Kidney epithelial cell (primary cell): ENCODE measurements around the gene NUP188. TPM values are rescaled to one million over a fixed set of nuclear protein-coding genes. Genes with fewer than 3 reads are reported as not detected.

Source experiments
- DNase-seq: peaks from one replicate; pipeline ENCODE4 v3.0.0-alpha.2; 2010; ENCODE audit warnings: low read depth
- H3K27me3 ChIP-seq: 2 replicates; pipeline ENCODE4 v1.6.0; 2011; ENCODE audit warnings: low read length; ENCODE audit not compliant: control insufficient read depth, insufficient read depth
- H3K36me3 ChIP-seq: 2 replicates; pipeline ENCODE4 v1.5.1; 2011; ENCODE audit warnings: low read length; ENCODE audit not compliant: control insufficient read depth, insufficient read depth
- H3K4me3 ChIP-seq: 2 replicates; pipeline ENCODE4 v1.5.1; 2011; ENCODE audit warnings: low read depth, mild to moderate bottlenecking, control low read depth, low read length
- total RNA-seq: library from RNA; depleted of rRNA; stranded (reverse); fragments of >200 nt; gene quantifications from 2 replicates; pipeline ENCODE4 v1.2.3, GENCODE V29; 2015
- TF ChIP-seq, protein P1 (sequence below): IDR thresholded peaks from 2 replicates; pipeline ENCODE4 v1.5.1; 2011; ENCODE audit warnings: mild to moderate bottlenecking, moderate library complexity, low read length, control low read depth, inconsistent platforms; ENCODE audit not compliant: insufficient read depth, poor library complexity, severe bottlenecking

The NUP188 gene
- total RNA-seq, 1 donor from 2014 or later = 35.5 TPM

DNA sequence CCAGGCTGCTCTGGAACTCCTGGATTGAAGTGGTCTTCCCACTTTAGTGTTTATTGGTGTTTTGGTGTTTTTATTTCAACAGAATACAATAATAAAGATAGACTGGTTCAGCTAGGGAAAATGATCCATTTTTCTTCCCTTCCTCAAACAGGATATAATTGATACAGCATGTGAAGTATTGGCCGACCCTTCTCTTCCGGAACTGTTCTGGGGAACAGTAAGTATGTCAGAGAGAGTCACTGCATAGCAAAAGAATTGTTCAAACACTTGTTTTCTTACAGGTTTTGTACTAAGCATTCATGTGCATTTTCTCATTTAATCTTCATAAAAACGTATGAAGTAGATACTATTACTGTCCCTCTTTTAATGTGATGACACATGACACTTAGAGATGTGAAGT, 31.6 kb downstream of the NUP188 start:
- no peak for DNase-seq
- no peaks in the 10 kb centered on the region for H3K27me3 ChIP-seq
- peaks cover 1% of the 10 kb centered on the region for H3K36me3 ChIP-seq
- TF ChIP-seq, protein P1, sequence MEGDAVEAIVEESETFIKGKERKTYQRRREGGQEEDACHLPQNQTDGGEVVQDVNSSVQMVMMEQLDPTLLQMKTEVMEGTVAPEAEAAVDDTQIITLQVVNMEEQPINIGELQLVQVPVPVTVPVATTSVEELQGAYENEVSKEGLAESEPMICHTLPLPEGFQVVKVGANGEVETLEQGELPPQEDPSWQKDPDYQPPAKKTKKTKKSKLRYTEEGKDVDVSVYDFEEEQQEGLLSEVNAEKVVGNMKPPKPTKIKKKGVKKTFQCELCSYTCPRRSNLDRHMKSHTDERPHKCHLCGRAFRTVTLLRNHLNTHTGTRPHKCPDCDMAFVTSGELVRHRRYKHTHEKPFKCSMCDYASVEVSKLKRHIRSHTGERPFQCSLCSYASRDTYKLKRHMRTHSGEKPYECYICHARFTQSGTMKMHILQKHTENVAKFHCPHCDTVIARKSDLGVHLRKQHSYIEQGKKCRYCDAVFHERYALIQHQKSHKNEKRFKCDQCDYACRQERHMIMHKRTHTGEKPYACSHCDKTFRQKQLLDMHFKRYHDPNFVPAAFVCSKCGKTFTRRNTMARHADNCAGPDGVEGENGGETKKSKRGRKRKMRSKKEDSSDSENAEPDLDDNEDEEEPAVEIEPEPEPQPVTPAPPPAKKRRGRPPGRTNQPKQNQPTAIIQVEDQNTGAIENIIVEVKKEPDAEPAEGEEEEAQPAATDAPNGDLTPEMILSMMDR = no peak
- H3K4me3 ChIP-seq = no peak overlapping the region

- no peak for DNase-seq
- no peaks in the 10 kb centered on the region for H3K27me3 ChIP-seq
- peaks cover 7% of the 10 kb centered on the region for H3K36me3 ChIP-seq
- no peak overlapping the region for H3K4me3 ChIP-seq
- TF ChIP-seq, protein P1 = no peak
These were observed 36.0 kb downstream of the NUP188 start for GRCh38 chr9:128983536-128983935.

DNA sequence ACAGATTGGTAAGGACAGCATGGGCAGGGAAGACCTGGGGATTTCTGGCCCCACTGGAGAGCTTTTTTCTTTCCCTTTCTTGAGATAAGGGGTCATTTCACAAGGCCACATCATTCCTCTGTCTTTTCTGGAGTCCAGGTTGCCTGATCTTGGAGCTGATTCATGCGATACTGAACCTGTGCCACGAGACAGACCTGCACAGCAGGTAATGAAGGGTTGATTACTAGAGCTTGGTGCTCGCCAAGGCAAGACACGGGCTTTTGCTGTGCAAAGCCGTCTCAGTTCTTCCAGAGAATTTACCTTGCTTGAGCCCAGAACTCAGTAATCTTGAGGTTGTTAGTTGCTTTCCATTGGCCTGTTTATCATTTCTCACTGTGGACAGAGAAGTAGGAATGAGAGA, 39.2 kb downstream of the NUP188 start:
- TF ChIP-seq, protein P1 = no peak
- DNase-seq = no peak
- Histone ChIP-seq H3K27me3 (no peaks in the 10 kb centered on the region), H3K4me3 (no peak overlapping the region), H3K36me3 (peaks cover 8% of the 10 kb centered on the region)

GRCh38 chr9:128987805-128988204, 40.3 kb downstream of the NUP188 start:
- TF ChIP-seq, protein P1 = no peak
- Histone ChIP-seq H3K36me3 (peaks cover 8% of the 10 kb centered on the region), H3K27me3 (no peaks in the 10 kb centered on the region), H3K4me3 (no peak overlapping the region)
- DNase-seq = peak; percentile 4

GRCh38 chr9:128992995-128993394, 45.5 kb downstream of the NUP188 start:
- Histone ChIP-seq H3K4me3 (no peak overlapping the region), H3K36me3 (peaks cover 4% of the 10 kb centered on the region), H3K27me3 (no peaks in the 10 kb centered on the region)
- TF ChIP-seq, protein P1 = peak; percentile 47
- no peak for DNase-seq

- Histone ChIP-seq H3K4me3 (no peak overlapping the region), H3K27me3 (no peaks in the 10 kb centered on the region), H3K36me3 (peaks cover 2% of the 10 kb centered on the region)
- DNase-seq = no peak
- TF ChIP-seq, protein P1 = no peak
These were observed 48.3 kb downstream of the NUP188 start for GRCh38 chr9:128995791-128996190.
